Transverse colon (tissue), 4 donors: ENCODE data around the gene CTXN3. TPM values are rescaled to one million over a fixed set of nuclear protein-coding genes. Genes with fewer than 3 reads are reported as not detected.

Source experiments
- DNase-seq: peaks from one replicate; pipeline ENCODE4 v3.0.0-alpha.2; 2019
- H3K27ac ChIP-seq, 4 donors: fragments of 200-600 bp; sonication (generic); 2 replicates each; pipeline ENCODE4 v1.5.1; 2016 to 2018; ENCODE audit warnings: inconsistent platforms in 4 of 4
- H3K27me3 ChIP-seq: fragments of 200-600 bp; sonication (generic); 2 replicates; pipeline ENCODE4 v1.5.1; 2017; ENCODE audit warnings: inconsistent platforms
- H3K36me3 ChIP-seq, 4 donors: fragments of 200-600 bp; sonication (generic); 2 replicates each; pipeline ENCODE4 v1.5.1; 2017 to 2019; ENCODE audit warnings: inconsistent platforms in 4 of 4
- H3K4me1 ChIP-seq, 4 donors: fragments of 200-600 bp; sonication (generic); 2 replicates each; pipeline ENCODE4 v1.5.1; 2017 to 2020; ENCODE audit warnings: inconsistent platforms in 4 of 4
- H3K4me3 ChIP-seq, 4 donors: fragments of 200-600 bp; sonication (generic); 1 replicate in 1 of 4; 2 replicates in 3 of 4; pipeline versions ENCODE4 v1.5.1 to v1.6.1; 2017 to 2019; ENCODE audit warnings: inconsistent platforms in 4 of 4
- H3K9me3 ChIP-seq, 2 donors: fragments of 200-600 bp; sonication (generic); 2 replicates each; pipeline ENCODE4 v1.5.1; 2017 to 2019; ENCODE audit warnings: inconsistent platforms in 2 of 2
- EP300 ChIP-seq: sonication (generic); formaldehyde crosslinking; IDR thresholded peaks from one replicate; pipeline ENCODE4 v1.6.1; 2017; ENCODE audit warnings: antibody characterized with exemption, low read depth
- POLR2A ChIP-seq: fragments of 450-650 bp; IDR thresholded peaks from one replicate; pipeline ENCODE4 v1.6.1; 2016; ENCODE audit warnings: antibody characterized with exemption, mild to moderate bottlenecking, moderate library complexity
- POLR2AphosphoS5 ChIP-seq, 3 donors: sonication (generic); formaldehyde crosslinking; IDR thresholded peaks; one replicate each; pipeline ENCODE4 v1.6.1; 2016; ENCODE audit warnings: antibody characterized with exemption in 3 of 3
- WGBS, 2 donors: methylation state at CpG; one replicate each; pipeline ENCODE4 v1.1.5; 2018; ENCODE audit warnings: low coverage in 1 of 2; 5-methylcytosine and 5-hydroxymethylcytosine counted together
- in situ Hi-C, 4 donors: fragments of 200-750 bp; cut with MboI; loops; one replicate each; pipeline versions ENCODE4 v1.15.0 to v1.15.1; 2017; ENCODE audit warnings: low sequenced_read_pairs in 3 of 4, low pct_ligation_motif_present in 1 of 4, low pct_unique_long_range_greater_than_20kb in 1 of 4
- intact Hi-C: fragments of 100-400 bp; cut with DNase I; formaldehyde crosslinking; loops from one replicate; pipeline ENCODE4 v1.15.1; 2023; ENCODE audit warnings: low total_unique reads
- total RNA-seq, 4 donors: library from RNA; depleted of rRNA; stranded (reverse); fragments of >200 nt; gene quantifications; one replicate each; pipeline ENCODE4 v1.1.0, GENCODE V29; 2016
- TF ChIP-seq, protein P1 (sequence below), 5 experiments: fragments of 200-600 bp in 3 of 5; fragments of 450-650 bp in 2 of 5; sonication (generic) in 3 of 5; IDR thresholded peaks; 1 replicate in 2 of 5; 2 replicates in 3 of 5; pipeline ENCODE4 v1.5.1; 2016 to 2017; ENCODE audit warnings: antibody characterized with exemption in 5 of 5, inconsistent platforms in 3 of 5, mild to moderate bottlenecking in 2 of 5, moderate library complexity in 1 of 5

The CTXN3 gene
- total RNA-seq, 4 donors from 2014 or later: not detected

DNA sequence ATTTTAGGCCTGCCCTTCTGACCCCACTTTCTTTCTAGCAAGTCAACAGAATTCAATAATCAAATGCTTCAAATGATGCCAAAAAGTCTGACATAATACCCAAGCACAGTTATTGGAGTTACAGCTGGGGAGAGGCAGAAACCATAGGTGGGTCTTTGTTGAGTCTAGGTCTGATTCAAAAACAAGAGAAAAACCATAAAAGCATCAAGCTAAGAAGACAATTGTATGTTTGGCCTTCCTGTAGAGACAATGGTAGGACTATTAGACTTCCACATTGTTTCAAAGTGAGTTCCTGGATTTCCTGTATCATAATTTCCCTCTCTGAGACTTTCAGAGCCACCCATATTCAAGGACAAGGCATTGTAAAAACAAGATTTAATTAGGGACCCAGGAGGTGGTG is 37.5 kb downstream of the CTXN3 start:
- intact Hi-C loops: no loop called here
- Histone ChIP-seq H3K27me3 (no peaks in the 10 kb centered on the region), H3K27ac (no peak overlapping the region), H3K4me3 (no peak overlapping the region), H3K4me1 (no peaks in the 10 kb centered on the region), H3K9me3 (no peaks in the 10 kb centered on the region), H3K36me3 (no peaks in the 10 kb centered on the region)
- in situ Hi-C loops: no loop called here
- no peak for DNase-seq
- TF ChIP-seq POLR2A (no peak), EP300 (no peak), POLR2AphosphoS5 (IDR thresholded peaks at IDR 0.05) (no peak)
- TF ChIP-seq, protein P1, sequence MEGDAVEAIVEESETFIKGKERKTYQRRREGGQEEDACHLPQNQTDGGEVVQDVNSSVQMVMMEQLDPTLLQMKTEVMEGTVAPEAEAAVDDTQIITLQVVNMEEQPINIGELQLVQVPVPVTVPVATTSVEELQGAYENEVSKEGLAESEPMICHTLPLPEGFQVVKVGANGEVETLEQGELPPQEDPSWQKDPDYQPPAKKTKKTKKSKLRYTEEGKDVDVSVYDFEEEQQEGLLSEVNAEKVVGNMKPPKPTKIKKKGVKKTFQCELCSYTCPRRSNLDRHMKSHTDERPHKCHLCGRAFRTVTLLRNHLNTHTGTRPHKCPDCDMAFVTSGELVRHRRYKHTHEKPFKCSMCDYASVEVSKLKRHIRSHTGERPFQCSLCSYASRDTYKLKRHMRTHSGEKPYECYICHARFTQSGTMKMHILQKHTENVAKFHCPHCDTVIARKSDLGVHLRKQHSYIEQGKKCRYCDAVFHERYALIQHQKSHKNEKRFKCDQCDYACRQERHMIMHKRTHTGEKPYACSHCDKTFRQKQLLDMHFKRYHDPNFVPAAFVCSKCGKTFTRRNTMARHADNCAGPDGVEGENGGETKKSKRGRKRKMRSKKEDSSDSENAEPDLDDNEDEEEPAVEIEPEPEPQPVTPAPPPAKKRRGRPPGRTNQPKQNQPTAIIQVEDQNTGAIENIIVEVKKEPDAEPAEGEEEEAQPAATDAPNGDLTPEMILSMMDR (IDR thresholded peaks at IDR 0.05): no peak

DNA sequence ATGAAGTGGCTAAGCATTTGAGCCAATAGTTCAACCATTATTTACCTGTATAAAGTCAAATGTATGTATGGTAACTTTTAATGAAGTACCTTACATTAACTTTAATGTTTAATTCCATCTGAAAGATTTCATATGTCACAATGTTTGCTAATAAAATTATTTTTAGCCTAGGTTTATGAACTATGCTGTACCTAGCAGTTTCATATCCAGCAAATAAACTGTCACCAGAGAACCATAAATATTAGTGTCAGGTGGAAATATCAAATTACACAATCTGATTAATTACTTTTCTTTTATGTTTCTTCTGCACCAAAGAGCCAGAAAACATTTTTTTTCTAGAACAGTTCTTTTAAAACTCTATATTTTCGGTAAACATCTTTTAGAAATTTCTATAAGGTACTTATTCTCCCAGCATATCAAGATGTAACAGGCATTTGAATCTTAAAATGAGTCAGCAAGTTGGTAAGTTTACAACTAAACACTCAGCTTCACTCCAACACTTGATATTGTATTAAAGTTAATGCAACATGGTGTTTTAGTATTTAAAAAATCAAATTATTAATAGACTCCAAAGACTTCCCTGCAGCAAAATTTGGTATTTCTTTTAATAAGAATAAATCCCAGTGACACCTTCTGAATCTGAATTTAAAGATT is 45.8 kb downstream of the CTXN3 start:
- Histone ChIP-seq H3K36me3 (no peaks in the 10 kb centered on the region), H3K27ac (no peak overlapping the region), H3K4me1 (peaks cover 0 to 4% (median 0%) of the 10 kb centered on the region in 4 donors), H3K27me3 (no peaks in the 10 kb centered on the region), H3K4me3 (no peak overlapping the region), H3K9me3 (no peaks in the 10 kb centered on the region)
- TF ChIP-seq POLR2A (no peak), POLR2AphosphoS5 (IDR thresholded peaks at IDR 0.05) (no peak), EP300 (no peak)
- TF ChIP-seq, protein P1 (IDR thresholded peaks at IDR 0.05): no peak
- in situ Hi-C loops (no loop called here), intact Hi-C loops (no loop called here)
- 79 to 88% methylated on average over 1 of the region's 1 CpG for WGBS, 2 donors
- no peak for DNase-seq

DNA sequence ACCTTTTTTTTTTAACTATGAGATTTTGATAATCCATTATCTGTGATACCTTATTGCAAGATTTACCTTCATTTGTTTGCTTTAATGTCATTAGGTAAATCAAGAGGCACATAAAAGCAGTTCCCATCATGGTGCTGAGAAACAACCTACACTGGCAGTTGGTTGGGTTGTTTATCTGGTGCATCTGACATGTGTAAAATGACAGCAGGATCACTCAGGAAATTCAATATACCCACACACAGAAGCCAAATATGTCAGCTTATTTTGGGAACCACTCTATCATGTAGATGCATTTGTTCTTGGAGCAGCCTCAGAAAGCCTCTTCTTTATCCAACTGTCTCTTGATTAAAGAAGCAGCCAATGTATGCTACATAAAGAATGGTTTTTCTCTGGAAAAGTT is 46.5 kb downstream of the CTXN3 start:
- DNase-seq: no peak
- Histone ChIP-seq H3K9me3 (no peaks in the 10 kb centered on the region), H3K36me3 (no peaks in the 10 kb centered on the region), H3K4me1 (peaks cover 0 to 4% (median 0%) of the 10 kb centered on the region in 4 donors), H3K27ac (no peak overlapping the region), H3K4me3 (no peak overlapping the region), H3K27me3 (no peaks in the 10 kb centered on the region)
- TF ChIP-seq, protein P1 (IDR thresholded peaks at IDR 0.05): no peak
- TF ChIP-seq POLR2AphosphoS5 (IDR thresholded peaks at IDR 0.05) (no peak), POLR2A (no peak), EP300 (no peak)
- intact Hi-C loops (no loop called here), in situ Hi-C loops (no loop called here)

DNA sequence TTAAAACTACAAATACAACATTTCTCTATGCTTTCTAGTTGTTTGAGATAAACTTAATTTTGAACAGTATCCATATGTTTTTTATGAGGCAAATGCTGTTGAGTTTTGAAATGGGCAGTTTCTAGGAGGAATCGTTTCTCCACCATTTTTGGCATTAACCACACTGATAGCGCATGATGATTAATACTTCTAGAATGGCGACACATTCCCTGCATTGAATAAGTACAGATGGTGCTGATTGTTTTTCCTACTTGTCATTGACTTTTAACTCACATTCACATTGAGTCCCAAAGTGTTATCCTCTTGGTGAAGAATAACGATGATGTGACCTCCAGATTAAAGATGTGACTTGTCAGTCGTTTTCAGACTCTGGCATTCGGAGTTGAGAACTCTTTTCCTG is 47.8 kb downstream of the CTXN3 start:
- no peaks in the 10 kb centered on the region for H3K9me3 ChIP-seq
- in situ Hi-C loops (no loop called here), intact Hi-C loops (no loop called here)
- no peaks in the 10 kb centered on the region for H3K27me3 ChIP-seq
- no peaks in the 10 kb centered on the region for H3K36me3 ChIP-seq
- no peak overlapping the region for H3K27ac ChIP-seq
- H3K4me1 ChIP-seq: peaks cover 0 to 4% (median 0%) of the 10 kb centered on the region in 4 donors
- TF ChIP-seq EP300: no peak
- H3K4me3 ChIP-seq: no peak overlapping the region
- 76 to 80% methylated on average over 6 of the region's 6 CpGs for WGBS, 2 donors
- no peak for DNase-seq
